SIG-M5 treated with dmso at 0.1 percent for 504 hours (cell line): Measurements from ENCODE around the gene ANKRD34B.
"Not testable (repeated sequence)": the region's sequence is repeated elsewhere in the genome, so short reads cannot be mapped to it uniquely, and the experiment has no call there.

Source experiments
- DNase-seq: peaks from one replicate; lab custom pipeline; 2025; ENCODE audit not compliant: unreplicated experiment; lab: John Stamatoyannopoulos, UW

The ANKRD34B gene

DNA sequence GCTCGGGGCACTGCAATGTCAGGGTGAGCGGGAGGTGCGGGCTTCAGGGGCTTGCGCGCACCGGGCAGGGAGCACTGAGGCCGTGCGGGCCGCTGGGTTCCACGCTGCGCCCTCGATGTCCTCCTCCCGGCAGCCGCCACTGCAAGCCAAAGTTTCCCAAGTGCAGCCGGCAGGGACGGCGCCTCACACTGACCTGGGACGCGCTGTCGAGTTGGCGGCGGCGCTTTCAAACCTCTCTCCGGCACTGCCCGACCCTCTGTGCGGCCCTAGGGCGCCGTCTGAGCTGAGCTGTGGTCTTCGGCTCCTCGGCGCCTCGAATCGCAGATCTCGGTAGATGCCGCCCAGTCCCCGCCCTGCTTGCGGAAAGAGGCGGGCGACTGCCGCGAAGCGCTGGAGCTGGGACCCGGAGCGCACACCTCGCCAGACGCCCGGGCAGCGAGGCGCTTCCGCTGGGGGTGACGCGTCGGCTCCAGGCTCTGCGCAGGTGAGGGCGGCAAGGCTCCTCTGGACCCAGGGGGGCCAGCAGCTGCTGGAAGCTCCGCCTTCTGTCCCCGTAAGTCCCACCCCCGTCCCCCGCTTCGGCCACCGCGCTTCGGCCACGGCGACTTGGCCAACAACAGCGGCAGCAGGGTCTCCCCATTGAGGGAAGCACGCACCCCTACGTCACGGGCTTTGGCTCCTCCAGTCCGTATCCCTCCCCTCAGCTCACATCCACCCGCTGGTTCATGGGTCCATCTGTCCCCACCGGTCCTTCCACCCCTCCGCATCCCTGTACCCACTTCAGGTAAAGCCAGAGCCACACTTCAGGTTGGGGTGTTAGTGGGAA lies at the start of gene ANKRD34B:
TSS of gene ANKRD34B (minus strand) at position 320 of the 826 bp plus-strand sequence. CDS start 10,261 bp downstream, outside the sequence.
- peak; percentile 29 for DNase-seq

DNA sequence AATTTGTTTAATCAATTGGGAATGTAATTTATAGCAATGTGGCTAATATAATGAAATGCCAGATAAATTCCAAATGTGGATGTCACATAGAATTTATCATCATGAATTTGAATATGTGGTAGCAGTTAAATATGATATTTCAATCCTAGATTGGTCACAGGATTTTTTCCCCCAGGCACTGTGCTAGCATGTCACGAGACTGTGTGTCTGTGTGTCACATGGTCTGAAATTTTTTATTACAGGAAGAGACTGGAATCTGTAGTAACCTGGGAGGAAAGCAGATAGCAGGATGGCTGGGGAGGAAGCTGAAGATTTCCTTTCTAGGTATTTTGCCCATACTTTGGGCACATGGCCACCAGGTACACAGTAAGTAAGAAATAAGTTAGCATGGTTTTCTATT lies 49.0 kb upstream of the ANKRD34B start:
- DNase-seq, result no peak

DNA sequence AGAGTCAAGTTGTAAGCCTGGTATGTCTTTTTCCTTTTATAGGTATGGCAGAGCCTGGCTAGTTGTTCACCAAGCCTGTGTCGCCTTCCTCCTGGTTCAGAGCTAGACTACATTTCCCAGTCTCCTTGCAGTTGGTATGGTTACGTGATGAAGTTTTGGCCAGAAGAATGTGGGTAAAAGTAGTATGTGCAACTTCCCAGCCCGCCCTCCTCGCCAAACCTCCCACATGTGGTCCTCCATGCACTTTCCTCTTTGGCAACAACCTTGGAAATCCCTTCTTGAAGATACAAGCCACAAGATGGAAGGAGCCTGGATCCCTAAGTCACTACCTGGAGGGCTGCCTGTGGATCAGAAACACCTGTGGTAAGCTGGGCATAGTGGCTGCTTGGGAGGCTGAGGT lies 48.4 kb upstream of the ANKRD34B start:
- no peak for DNase-seq

DNA sequence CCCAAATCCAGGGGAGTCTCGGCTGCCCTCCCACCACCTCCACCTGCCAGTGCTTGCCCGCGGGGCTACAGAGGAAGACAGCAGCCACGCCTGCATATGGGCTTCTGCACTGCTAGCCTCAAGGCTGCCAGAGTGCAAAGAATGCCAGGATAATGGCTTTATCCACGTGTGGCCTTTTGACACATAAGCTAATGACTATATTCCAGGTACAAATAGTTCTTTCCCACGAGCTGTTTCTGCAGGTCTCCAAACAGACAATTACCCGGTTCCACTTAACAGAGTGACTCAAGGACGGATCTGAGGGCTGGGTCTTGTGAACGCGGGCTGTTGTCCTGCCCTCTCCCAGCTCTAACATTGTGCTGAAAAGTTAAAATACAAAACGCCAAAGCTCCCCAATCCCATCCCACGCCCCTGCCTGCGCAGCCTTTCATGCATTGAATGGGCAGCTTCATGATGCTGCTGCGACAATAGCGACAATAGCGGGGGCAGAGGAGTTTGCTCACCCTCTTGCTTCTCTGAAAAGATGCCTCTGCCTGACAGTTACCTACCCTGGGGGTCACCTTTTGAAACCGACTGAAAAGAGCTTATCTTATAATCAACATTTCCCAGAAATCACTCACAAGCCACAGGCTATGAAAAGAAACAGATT lies 45.3 kb upstream of the ANKRD34B start:
- no peak for DNase-seq

DNA sequence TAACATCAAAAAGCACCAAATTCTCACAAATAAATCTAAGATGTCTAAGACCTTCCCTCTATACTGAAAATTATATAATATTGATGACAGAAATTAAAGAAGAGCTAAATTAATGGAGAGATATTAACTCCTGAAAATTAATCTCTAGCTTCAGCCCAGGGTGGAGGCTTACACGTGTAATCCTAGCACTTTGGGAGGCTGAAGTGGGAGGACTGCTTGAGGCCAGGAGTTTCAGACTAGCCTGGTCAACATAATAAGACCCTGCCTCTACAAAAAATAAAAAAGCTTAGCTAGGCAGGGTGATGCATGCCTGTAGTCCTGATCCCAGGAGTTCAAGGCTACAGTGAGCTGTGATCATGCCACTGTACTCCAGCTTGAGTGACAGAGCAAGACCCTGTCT lies 39.6 kb upstream of the ANKRD34B start:
- no peak for DNase-seq

DNA sequence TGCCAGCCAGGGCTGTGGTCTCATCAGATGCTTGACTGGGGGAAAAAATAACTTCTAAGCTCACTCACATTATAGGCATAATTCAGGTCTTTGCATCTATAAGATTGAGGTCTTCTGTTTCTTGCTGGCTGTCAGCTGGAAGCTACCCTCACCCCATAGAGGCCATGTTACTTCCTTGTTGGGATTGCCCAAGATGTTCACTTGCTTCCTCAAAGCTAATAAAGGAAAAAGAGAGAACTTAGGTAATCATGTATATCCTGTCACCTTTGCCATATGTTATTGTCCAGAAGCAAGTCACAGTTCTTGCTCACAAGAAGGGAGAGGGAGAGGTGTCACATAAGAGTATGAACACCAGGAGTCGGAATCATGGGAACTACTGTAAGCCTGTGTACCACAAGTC lies 38.7 kb upstream of the ANKRD34B start:
- peak; percentile 96 for DNase-seq

DNA sequence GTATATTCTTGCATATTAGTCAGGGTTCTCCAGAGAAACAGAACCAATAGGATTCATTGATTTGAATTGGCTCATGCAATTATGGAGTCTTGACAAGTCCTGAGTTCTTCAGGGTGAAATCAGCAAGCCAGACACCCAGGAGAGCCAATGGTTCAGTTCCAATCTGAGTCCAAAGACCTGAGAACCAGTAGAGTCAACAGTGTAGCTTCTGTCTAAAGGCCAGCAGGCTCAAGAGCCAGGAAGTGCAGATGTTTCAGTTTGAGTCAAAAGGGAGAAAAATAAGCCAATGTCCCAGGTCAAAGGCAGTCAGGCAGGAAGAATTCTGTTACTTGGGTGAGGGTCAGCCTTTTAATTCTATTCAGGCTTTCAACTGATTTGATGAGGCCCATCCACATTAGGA lies 37.8 kb upstream of the ANKRD34B start:
- no peak for DNase-seq

DNA sequence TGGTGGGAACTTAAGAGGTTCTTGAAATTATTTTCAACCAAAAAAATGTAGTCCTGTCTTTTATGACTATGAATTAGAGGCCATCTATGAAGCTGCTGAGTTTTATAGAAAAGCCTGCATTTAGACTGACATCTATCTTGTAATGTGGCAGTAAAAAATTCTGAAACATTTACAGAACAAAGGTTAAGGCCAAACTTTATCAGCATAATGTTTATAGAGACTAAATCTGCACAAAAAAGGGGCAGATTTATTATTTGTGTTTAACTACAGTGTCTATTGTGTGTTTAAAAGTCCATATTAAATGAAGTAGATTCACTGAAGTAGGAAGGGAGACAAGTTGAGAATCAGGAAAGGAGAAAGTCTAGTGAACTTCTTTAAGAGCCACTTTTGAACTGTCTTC lies 37.3 kb upstream of the ANKRD34B start:
- DNase-seq, result no peak

DNA sequence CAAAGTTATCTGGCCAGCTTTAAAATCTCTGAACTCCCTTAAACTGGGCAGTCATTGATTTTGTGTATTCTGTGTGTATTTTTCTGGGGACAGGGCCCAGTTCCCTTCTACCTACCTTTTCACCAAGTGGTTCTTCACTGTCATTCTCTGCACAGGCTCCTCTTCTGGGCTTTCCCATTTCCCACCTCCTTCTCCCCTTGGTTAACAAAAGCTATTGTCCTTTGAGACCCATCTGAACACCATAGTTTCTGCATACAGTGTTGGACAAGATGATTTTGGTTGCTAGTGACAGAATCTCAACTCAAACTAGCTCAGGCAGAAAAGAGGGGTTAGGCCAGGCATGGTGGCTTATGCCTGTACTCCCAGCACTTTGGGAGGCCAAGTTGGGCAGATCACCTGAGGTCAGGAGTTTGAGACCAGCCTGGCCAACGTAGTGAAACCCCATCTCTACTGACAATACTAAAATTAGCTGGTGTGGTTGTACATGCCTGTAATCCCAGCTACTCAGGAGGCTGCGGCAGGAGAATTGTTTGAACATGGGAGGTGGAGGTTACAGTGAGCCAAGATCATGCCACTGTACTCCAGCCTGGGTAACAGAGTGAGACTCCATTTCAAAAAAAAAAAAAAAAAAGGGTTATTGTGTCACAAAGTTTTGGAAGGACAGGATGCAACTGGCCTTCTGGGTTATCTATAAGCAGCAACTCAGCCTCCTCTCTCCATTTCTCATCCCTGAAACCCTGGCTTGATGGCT lies 31.0 kb upstream of the ANKRD34B start:
- DNase-seq, result peak; percentile 22

DNA sequence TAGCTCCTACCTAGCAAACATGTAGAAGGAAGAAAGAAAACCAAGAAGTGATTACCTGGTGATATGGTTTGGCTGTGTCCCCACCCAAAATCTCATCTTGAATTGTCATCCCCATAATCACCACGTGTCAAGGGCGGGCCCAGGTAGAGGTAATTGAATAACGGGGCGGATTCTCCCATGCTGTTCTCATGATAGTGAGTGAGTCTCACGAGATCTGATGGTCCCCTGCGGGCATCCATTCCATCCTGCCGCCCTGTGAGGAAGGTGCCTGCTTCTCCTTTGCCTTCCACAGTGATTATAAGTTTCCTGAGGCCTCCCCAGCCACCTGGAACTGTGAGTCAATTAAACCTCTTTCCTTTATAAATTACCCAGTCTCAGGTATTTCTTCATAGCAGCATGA lies 27.4 kb upstream of the ANKRD34B start:
- no peak for DNase-seq

DNA sequence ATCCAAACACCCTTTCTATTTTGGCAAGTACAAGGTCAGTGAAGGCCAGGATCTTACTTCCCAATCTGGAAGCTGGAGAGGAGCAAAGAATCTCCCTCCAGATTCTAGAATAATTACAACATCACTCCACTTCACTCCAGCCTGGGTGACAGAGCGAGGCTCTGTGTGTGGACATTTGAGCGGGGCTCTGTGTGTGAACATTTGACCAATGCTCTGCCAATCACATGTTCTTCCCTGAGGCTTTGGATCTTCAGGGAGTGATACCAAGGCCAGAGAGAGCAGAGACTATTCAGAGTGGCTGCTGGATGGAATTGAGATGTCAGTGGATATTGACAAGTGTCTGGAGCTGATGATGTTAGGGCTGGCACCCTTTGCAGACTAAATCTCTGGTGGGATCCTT lies 24.7 kb upstream of the ANKRD34B start:
- no peak for DNase-seq

DNA sequence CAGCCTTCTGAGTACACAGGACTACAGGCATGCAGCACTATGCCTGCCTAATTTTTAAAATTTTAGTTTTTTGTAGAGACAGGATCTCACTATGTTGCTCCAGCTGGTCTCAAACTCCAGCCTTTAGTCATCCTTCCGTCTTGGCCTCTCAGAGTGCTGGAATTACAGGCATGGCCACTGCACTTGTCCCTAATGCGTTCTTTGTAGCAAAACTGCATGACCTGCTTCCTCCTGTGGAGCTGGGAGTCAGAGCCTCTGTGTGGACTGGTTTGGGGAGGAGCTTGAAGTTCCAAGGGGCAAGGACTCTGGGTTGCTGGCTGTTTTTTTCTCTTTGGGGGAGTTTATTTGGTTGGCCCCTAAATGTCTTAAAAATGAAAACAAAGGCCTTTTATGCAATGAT lies 22.7 kb upstream of the ANKRD34B start:
- no peak for DNase-seq

DNA sequence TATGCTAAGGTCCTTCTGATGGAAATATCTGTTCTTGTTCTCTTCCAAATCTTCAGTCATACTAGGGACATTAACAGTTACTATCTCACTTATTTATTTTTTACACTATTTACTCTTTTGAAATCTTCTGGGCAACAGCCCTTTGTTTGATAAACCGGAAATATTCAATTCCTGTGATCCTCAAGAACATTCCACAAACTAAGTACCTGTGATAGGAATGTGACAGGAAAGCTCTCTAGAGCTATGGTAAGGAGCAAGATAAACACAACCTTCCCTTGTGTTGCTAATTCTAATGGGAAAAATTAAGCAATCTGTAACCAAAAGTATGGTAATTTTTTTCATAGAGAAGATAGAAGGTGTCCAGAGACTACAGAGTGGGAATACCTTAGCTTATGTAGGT lies 22.0 kb upstream of the ANKRD34B start:
- DNase-seq, result no peak

DNA sequence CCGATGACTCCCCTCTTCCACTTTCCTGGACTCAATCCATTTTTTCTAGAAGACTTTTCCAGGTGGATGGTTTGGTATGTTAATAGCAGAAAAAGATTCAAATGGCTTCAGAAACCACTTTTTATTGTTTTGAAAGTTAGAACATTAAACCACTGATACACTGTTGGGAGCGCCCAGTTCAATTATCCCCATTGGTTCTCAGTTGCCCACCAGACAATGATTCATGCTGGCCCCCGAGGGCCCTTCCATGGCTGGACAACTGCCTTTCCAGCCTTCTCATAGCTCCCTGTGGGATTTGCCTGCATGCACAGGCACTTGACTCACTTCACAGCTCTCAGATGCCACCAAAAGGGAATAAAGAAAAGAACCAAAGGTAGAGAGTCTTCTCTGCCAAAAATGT lies 21.3 kb upstream of the ANKRD34B start:
- DNase-seq, result no peak

DNA sequence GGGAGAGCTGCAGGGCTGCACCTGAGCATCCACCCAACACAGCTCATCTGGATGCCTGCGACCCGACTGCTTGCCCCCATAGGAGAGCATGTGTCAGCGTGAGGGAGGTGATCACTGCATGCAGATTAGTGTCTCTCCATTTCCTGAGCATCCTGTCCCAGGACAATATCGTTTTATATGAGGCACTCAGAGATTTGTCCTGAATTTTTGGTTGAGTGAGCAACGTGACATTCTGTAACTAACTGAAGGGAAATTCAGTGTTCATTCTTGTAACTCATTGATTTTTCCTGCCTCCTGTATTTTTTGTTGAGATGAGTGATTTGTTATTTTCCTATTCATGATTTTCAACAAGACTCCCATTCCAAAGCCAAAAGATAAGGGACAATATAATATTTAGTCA lies 20.7 kb upstream of the ANKRD34B start:
- DNase-seq, result no peak

DNA sequence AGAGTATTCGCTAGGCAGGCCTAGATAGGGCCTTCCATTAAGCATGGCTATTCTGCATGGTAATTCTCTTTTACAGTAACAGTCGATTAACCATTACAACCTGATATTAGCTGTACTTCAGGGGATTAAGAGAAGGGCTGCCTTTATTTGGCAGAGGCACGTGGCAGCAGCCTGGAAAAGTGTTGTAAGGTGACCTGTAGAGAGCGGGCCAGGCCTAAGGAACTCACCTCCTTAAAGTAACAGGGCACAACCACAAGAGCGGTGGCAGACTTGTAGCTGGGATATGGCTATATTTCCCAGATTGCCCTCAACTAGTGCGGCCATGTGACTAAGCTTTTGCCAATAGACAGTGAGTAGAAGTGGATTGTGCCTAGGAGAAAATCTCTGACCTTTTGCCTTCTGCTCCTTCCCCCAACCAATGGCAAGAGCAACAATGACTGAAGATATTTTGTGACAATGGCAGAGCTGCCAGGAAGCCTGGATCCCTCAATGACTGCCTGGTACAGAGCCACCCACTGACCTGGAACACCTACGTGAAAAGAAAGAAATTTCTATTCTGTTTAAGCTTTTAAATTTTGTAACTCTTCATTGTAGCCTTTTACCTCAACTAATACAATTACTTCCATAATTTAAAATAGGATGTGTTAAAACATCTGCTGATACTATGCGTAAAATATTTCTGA lies 18.9 kb upstream of the ANKRD34B start:
- DNase-seq, result no peak

DNA sequence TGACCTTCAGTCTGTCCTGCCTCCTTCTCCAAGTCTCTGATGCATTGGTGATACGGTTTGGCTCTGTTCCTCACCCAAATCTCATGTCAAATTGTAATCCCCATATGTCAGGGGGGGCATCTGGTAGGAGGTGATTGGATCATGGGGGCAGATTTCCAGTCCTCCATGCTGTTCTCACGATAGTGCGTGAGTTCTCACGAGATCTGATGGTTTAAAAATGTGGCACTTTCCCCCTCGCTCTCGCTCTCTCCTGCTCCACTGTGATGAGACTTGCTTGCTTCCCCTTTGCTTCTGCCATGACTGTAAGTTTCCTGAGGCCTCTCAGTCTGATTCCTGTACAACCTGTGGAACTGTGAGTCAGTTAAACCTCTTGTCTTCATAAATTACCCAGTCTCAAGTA lies 14.7 kb upstream of the ANKRD34B start:
- DNase-seq, result no peak

DNA sequence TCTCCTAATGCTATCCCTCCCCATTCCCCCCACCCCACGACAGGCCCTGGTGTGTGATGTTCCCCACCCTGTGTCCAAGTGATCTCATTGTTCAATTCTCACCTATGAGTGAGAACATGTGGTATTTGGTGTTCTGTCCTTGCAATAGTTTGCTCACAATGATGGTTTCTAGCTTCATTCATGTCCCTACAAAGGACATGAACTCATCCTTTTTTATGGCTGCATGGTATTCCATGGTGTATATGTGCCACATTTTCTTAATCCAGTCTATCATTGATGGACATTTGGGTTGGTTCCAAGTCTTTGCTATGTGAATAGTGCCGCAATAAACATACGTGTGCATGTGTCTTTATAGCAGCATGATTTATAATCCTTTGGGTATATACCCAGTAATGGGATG lies 10.2 kb upstream of the ANKRD34B start:
- not testable (repeated sequence) for DNase-seq

DNA sequence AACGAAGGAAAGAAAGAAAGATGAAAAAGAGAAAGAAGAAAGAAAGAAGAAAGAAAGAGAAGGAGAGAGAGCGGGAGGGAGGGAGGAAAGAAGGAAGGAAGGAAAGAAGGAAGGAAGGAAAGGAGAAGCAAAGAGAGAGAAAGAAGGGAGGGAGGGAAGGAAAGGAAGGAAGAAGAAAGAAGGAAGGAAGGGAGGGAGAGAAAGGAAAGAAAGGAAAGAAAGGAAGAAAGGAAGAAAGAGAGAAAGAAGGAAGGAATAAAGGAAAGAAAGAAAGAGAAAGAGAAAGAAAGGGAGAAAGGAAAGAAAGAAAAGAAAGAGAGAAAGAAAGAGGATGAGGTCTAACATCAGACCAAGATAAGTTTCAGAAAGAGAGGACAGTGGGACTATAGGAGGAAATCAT lies 9.0 kb upstream of the ANKRD34B start:
- no peak for DNase-seq

DNA sequence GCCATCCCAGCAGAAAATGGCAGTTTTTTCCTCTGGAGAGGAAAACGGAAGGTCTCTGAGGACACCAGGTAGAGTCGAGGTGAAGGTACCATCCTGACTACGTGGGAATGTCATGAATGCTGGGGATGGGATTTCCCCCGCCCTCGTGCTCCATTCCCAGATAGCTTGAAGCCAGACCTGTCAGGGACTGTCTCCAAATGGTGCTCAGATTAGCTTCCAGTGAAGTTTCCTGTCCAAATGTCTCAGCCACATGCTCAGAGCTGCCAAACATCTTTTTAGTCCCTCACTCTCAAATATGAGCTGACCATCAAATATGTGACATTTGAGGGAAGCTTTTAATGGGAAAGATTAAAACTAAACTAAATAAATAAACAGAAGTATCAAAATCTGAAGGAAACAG lies 7.6 kb upstream of the ANKRD34B start:
- no peak for DNase-seq

DNA sequence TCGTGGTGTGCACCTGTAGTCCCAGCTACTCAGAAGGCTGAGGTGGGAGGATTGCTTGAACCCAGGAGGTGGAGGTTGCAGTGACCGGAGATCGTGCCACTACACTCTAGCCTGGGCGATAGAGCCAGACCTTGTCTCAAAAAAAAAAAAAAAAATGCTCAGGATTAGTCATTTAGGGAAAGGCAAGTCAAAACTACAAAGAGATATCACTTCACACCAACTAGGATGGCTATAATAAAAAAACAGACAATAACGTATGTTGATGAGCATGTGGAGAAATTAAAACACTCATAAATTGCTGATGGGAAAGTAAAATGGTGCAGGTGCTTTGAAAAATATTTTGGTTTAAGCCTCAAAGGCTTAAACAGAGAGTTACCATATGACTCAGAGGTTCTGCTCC lies 6.3 kb upstream of the ANKRD34B start:
- no peak for DNase-seq
